ENCODE measurements around the gene NT5M. TPM values are rescaled to one million over a fixed set of nuclear protein-coding genes. Genes with fewer than 3 reads are reported as not detected.

NT5M gene
- total RNA-seq, 1 experiment from 2014 or later, result 6.6 TPM

DNA sequence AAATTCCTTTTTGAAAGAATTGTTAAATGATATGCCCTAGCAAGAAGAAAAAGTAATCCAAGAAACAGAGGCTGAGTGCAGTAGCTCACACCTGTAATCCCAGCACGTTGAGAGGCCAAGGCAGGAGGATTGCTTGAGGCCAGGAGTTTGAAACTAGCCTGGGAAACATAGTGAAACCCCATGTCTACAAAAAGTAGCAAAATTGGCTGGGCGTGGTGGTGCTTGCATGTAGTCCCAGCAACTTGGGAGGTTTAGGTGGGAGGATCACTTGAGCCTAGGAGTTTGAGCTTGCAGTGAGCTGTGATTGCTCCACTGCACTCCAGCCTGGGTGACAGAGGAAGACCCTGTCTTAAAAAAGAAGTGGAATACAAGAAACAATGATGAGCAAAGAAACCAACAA is 56.1 kb downstream of the NT5M start:
- no peaks in the 10 kb centered on the region for H3K4me1 ChIP-seq (ENCODE audit: insufficient read depth, low read length)
- WGBS (ENCODE audit: extremely low coverage, insufficient read length, low lambda C conversion rate), result no CpG with 5 or more reads among the region's 2 CpGs

More for the DNA sequence above, 56.1 kb downstream of the NT5M start:
- Histone ChIP-seq H3K4ac (ENCODE audit: low read depth, low read length) (no peak overlapping the region), H2BK20ac (ENCODE audit: low read depth, low read length, poor library complexity, severe bottlenecking) (no peak overlapping the region), H2AFZ (ENCODE audit: low read length) (no peak overlapping the region), H4K8ac (replicated peaks; ENCODE audit: insufficient read length, low read depth, low read length) (no peak overlapping the region), H4K5ac (ENCODE audit: insufficient read length, low read depth, low read length) (no peak overlapping the region), H4K91ac (ENCODE audit: insufficient read length, low read depth, low read length) (no peak overlapping the region), H2AK5ac (ENCODE audit: insufficient read length, low read length) (no peak overlapping the region), H3K9me3 (ENCODE audit: control insufficient read depth, low read depth, low read length) (no peaks in the 10 kb centered on the region), H2BK5ac (ENCODE audit: insufficient read length, low read length) (no peak overlapping the region), H3K56ac (ENCODE audit: insufficient read length, low read depth, low read length) (no peak overlapping the region), H3K27ac (ENCODE audit: insufficient read length, low read depth, low read length) (no peak overlapping the region), H3K23ac (ENCODE audit: insufficient read length, low read depth, low read length) (no peak overlapping the region), H2BK15ac (ENCODE audit: low read depth, low read length) (no peak overlapping the region), H2BK12ac (ENCODE audit: insufficient read length, low read depth, low read length) (no peak overlapping the region), H3K79me1 (ENCODE audit: insufficient read depth, low read depth, low read length, poor library complexity, severe bottlenecking) (no peaks in the 10 kb centered on the region), H3K9ac (ENCODE audit: extremely low read depth, insufficient read length, low read length) (no peak overlapping the region), H3T11ph (ENCODE audit: low read length) (no peak overlapping the region), H3K18ac (ENCODE audit: insufficient read length, low read depth, low read length) (no peak overlapping the region), H3K23me2 (ENCODE audit: insufficient read length, low read depth, low read length, poor library complexity, severe bottlenecking) (no peaks in the 10 kb centered on the region), H3K4me2 (ENCODE audit: insufficient read depth, insufficient read length, low read length) (no peak overlapping the region), H2BK120ac (ENCODE audit: low read depth, low read length, poor library complexity, severe bottlenecking) (no peak overlapping the region), H3K14ac (ENCODE audit: insufficient read depth, low read length) (no peak overlapping the region), H3K27me3 (ENCODE audit: insufficient read depth, low read length) (no peaks in the 10 kb centered on the region), H3K79me2 (ENCODE audit: insufficient read depth, low read length) (no peaks in the 10 kb centered on the region), H4K20me1 (ENCODE audit: control insufficient read depth, insufficient read depth, insufficient read length) (no peaks in the 10 kb centered on the region)
- TF ChIP-seq, protein P1, sequence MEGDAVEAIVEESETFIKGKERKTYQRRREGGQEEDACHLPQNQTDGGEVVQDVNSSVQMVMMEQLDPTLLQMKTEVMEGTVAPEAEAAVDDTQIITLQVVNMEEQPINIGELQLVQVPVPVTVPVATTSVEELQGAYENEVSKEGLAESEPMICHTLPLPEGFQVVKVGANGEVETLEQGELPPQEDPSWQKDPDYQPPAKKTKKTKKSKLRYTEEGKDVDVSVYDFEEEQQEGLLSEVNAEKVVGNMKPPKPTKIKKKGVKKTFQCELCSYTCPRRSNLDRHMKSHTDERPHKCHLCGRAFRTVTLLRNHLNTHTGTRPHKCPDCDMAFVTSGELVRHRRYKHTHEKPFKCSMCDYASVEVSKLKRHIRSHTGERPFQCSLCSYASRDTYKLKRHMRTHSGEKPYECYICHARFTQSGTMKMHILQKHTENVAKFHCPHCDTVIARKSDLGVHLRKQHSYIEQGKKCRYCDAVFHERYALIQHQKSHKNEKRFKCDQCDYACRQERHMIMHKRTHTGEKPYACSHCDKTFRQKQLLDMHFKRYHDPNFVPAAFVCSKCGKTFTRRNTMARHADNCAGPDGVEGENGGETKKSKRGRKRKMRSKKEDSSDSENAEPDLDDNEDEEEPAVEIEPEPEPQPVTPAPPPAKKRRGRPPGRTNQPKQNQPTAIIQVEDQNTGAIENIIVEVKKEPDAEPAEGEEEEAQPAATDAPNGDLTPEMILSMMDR (conservative IDR thresholded peaks at IDR 0.05), result no peak
- H3K27me3 Mint-ChIP-seq (ENCODE audit: low read depth), result peaks cover 32% of the 10 kb centered on the region
- H3K4me1 Mint-ChIP-seq, result peaks cover 17 to 19% of the 10 kb centered on the region in 2 experiments
- H3K36me3 Mint-ChIP-seq (ENCODE audit: insufficient read depth in 1 of 3, low read depth in 3 of 3), result peaks cover 0 to 7% (median 0%) of the 10 kb centered on the region in 3 experiments; a peak in 2 of 7 replicates
- peaks cover 15 to 19% of the 10 kb centered on the region in 2 experiments; a peak in 4 of 5 replicates for H3K9me3 Mint-ChIP-seq
- H3K27ac Mint-ChIP-seq, result no peak overlapping the region
- no peak for DNase-seq
- H3K4me3 Mint-ChIP-seq, result no peak overlapping the region

Measured in H9 (cell line).